ENCODE data around the gene SETD6.

DNA sequence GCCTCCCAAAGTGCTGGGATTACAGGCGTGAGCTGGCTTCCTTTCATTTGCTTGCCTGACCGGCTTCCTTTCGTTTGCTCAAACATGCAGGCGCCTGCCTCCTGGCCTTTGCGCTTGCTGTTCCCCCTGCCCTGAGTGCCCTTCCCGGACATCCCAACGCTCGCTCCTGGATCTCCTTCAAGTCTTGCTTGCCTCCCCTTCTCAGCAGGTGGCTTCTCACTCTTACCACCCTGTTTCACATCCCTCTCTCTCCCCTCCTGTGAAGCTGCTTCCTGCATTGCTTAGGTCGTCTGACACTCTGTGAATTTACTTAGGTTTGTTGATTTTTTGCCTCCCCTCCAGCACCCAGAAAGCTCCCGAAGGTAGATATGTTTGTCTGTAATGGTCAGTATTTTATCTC is 41.0 kb upstream of the SETD6 start:
- TF ChIP-seq EZH2 (IDR thresholded peaks at IDR 0.05; ENCODE audit: low read depth, unreplicated experiment) (no peak), POLR2AphosphoS5 (IDR thresholded peaks at IDR 0.05; ENCODE audit: low read depth) (no peak), NANOG (IDR thresholded peaks at IDR 0.05; ENCODE audit: borderline replicate concordance) (no peak), CREB1 (CRISPR knock-in tag; IDR thresholded peaks at IDR 0.05; ENCODE audit: low read depth) (no peak), JUNB (IDR thresholded peaks at IDR 0.05; ENCODE audit: unreplicated experiment) (no peak), STAT1 (IDR thresholded peaks at IDR 0.05; ENCODE audit: unreplicated experiment) (no peak), EZH2phosphoT487 (IDR thresholded peaks at IDR 0.05; ENCODE audit: unreplicated experiment) (no peak)
- TF ChIP-seq, protein P1, sequence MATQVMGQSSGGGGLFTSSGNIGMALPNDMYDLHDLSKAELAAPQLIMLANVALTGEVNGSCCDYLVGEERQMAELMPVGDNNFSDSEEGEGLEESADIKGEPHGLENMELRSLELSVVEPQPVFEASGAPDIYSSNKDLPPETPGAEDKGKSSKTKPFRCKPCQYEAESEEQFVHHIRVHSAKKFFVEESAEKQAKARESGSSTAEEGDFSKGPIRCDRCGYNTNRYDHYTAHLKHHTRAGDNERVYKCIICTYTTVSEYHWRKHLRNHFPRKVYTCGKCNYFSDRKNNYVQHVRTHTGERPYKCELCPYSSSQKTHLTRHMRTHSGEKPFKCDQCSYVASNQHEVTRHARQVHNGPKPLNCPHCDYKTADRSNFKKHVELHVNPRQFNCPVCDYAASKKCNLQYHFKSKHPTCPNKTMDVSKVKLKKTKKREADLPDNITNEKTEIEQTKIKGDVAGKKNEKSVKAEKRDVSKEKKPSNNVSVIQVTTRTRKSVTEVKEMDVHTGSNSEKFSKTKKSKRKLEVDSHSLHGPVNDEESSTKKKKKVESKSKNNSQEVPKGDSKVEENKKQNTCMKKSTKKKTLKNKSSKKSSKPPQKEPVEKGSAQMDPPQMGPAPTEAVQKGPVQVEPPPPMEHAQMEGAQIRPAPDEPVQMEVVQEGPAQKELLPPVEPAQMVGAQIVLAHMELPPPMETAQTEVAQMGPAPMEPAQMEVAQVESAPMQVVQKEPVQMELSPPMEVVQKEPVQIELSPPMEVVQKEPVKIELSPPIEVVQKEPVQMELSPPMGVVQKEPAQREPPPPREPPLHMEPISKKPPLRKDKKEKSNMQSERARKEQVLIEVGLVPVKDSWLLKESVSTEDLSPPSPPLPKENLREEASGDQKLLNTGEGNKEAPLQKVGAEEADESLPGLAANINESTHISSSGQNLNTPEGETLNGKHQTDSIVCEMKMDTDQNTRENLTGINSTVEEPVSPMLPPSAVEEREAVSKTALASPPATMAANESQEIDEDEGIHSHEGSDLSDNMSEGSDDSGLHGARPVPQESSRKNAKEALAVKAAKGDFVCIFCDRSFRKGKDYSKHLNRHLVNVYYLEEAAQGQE (IDR thresholded peaks at IDR 0.05; ENCODE audit: unreplicated experiment): no peak
- TF ChIP-seq, protein P2, sequence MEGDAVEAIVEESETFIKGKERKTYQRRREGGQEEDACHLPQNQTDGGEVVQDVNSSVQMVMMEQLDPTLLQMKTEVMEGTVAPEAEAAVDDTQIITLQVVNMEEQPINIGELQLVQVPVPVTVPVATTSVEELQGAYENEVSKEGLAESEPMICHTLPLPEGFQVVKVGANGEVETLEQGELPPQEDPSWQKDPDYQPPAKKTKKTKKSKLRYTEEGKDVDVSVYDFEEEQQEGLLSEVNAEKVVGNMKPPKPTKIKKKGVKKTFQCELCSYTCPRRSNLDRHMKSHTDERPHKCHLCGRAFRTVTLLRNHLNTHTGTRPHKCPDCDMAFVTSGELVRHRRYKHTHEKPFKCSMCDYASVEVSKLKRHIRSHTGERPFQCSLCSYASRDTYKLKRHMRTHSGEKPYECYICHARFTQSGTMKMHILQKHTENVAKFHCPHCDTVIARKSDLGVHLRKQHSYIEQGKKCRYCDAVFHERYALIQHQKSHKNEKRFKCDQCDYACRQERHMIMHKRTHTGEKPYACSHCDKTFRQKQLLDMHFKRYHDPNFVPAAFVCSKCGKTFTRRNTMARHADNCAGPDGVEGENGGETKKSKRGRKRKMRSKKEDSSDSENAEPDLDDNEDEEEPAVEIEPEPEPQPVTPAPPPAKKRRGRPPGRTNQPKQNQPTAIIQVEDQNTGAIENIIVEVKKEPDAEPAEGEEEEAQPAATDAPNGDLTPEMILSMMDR (conservative IDR thresholded peaks at IDR 0.05; ENCODE audit: low read depth in 2 of 2): no peak
- TF ChIP-seq, protein P3, sequence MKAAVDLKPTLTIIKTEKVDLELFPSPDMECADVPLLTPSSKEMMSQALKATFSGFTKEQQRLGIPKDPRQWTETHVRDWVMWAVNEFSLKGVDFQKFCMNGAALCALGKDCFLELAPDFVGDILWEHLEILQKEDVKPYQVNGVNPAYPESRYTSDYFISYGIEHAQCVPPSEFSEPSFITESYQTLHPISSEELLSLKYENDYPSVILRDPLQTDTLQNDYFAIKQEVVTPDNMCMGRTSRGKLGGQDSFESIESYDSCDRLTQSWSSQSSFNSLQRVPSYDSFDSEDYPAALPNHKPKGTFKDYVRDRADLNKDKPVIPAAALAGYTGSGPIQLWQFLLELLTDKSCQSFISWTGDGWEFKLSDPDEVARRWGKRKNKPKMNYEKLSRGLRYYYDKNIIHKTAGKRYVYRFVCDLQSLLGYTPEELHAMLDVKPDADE (IDR thresholded peaks at IDR 0.05): no peak

Data from GM23338 (cell line).